ENCODE data around the gene OR6C76.
"Not testable (repeated sequence)": the region's sequence is repeated elsewhere in the genome, so short reads cannot be mapped to it uniquely, and the experiment has no call there.

DNA sequence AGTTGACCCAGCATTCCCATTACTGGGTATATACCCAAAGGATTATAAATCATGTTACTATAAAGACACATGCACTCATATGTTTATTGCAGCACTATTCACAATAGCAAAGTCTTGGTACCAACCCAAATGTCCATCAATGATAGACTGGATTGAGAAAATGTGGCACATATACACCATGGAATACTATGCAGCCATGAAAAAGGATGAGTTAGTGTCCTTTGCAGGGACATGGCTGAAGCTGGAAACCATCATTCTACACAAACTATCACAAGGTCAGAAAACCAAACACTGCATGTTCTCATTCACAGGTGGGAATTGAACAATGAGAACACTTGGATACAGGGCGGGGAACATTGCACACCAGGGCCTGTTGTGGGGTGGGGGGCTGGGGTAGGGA lies 38.9 kb downstream of the OR6C76 start:
- TF ChIP-seq, protein P1, sequence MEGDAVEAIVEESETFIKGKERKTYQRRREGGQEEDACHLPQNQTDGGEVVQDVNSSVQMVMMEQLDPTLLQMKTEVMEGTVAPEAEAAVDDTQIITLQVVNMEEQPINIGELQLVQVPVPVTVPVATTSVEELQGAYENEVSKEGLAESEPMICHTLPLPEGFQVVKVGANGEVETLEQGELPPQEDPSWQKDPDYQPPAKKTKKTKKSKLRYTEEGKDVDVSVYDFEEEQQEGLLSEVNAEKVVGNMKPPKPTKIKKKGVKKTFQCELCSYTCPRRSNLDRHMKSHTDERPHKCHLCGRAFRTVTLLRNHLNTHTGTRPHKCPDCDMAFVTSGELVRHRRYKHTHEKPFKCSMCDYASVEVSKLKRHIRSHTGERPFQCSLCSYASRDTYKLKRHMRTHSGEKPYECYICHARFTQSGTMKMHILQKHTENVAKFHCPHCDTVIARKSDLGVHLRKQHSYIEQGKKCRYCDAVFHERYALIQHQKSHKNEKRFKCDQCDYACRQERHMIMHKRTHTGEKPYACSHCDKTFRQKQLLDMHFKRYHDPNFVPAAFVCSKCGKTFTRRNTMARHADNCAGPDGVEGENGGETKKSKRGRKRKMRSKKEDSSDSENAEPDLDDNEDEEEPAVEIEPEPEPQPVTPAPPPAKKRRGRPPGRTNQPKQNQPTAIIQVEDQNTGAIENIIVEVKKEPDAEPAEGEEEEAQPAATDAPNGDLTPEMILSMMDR (conservative IDR thresholded peaks at IDR 0.05; ENCODE audit: low read length) = not testable (repeated sequence)
- TF ChIP-seq EZH2phosphoT487 (IDR thresholded peaks at IDR 0.05; ENCODE audit: borderline replicate concordance, low read depth, low read length) = not testable (repeated sequence)

All from OCI-LY7 (cell line).